ENCODE data around the gene MFAP3L. TPM values are rescaled to one million over a fixed set of nuclear protein-coding genes. Genes with fewer than 3 reads are reported as not detected.

Gene MFAP3L
- total RNA-seq, 1 experiment from 2014 or later = 0.47 TPM

DNA sequence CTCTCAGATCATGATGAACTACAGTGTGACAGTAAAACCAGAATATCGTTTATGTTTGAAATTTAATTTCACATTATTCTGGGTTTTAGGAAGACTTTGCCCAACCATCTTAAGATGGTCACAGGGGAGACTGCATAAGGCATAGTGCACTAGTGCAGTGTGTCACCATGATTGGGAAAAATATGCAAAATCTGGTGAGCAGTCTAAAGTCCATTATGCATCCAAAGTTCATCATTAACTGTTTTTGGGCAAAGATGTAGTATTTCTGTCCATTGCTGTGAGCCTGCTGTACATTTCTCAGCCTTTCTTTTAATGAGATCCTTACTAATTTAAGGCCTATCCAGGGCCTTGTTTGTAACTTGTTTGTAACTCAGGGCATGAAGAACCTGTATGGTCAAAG is 11.3 kb upstream of the MFAP3L start:
- Histone ChIP-seq H4K20me1 (ENCODE audit: low read length) (no peaks in the 10 kb centered on the region), H3K36me3 (ENCODE audit: low read depth, low read length) (no peaks in the 10 kb centered on the region), H3K9me3 (ENCODE audit: low read length) (no peaks in the 10 kb centered on the region), H3F3A (ENCODE audit: low read length, unreplicated experiment) (no peaks in the 10 kb centered on the region), H3K27me3 (ENCODE audit: low read length) (peaks cover 15% of the 10 kb centered on the region; the same call in 1 of the 2 replicates), H3K9ac (ENCODE audit: low read length) (no peak overlapping the region), H3K4me1 (ENCODE audit: insufficient read depth, low read length) (no peaks in the 10 kb centered on the region), H3K4me3 (ENCODE audit: low read length) (no peak overlapping the region), H3K4me2 (ENCODE audit: low read length) (no peak overlapping the region), H3K9me2 (replicated peaks; ENCODE audit: low read length) (no peaks in the 10 kb centered on the region), H3K79me2 (ENCODE audit: low read length) (no peaks in the 10 kb centered on the region), H2AFZ (ENCODE audit: low read length) (no peak overlapping the region), H3K27ac (ENCODE audit: low read length) (no peak overlapping the region)
- DNase-seq (no peak), ATAC-seq (no peak)
- ChIA-PET CTCF (no interaction called here), POLR2A (ENCODE audit: unreplicated experiment) (no interaction called here)
- intact Hi-C loops (cut with micrococcal nuclease) = no loop called here
- TF ChIP-seq EZH2phosphoT487 (IDR thresholded peaks at IDR 0.05; ENCODE audit: borderline replicate concordance, low read length) = no peak
- TF ChIP-seq EZH2 (IDR thresholded peaks at IDR 0.05; ENCODE audit: low read length, unreplicated experiment) = no peak
- TF ChIP-seq, protein P1, sequence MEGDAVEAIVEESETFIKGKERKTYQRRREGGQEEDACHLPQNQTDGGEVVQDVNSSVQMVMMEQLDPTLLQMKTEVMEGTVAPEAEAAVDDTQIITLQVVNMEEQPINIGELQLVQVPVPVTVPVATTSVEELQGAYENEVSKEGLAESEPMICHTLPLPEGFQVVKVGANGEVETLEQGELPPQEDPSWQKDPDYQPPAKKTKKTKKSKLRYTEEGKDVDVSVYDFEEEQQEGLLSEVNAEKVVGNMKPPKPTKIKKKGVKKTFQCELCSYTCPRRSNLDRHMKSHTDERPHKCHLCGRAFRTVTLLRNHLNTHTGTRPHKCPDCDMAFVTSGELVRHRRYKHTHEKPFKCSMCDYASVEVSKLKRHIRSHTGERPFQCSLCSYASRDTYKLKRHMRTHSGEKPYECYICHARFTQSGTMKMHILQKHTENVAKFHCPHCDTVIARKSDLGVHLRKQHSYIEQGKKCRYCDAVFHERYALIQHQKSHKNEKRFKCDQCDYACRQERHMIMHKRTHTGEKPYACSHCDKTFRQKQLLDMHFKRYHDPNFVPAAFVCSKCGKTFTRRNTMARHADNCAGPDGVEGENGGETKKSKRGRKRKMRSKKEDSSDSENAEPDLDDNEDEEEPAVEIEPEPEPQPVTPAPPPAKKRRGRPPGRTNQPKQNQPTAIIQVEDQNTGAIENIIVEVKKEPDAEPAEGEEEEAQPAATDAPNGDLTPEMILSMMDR (conservative IDR thresholded peaks at IDR 0.05; ENCODE audit: low read depth, low read length) = no peak
- BruUV-seq (replicated peaks) = no TSS peak

DNA sequence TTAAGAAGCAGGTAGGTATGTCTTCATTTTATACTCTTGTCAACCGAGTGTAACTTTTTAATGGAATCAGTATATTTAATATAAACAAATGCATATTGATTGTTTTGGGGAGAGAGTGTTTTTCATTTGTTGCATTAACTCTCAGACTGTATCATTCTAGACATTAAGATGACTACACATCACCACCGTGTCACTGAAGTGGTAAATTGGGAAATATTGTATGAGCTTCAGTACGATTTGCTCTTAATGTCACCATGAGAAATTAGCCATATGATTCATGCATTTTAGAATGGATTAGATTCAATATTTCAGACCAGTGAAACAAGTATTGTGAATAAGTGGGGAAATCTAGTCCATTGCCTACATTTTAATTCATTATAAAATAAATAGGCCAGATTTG is 9.7 kb upstream of the MFAP3L start:
- Histone ChIP-seq H3K9me2 (replicated peaks; ENCODE audit: low read length) (no peaks in the 10 kb centered on the region), H3F3A (ENCODE audit: low read length, unreplicated experiment) (no peaks in the 10 kb centered on the region), H4K20me1 (ENCODE audit: low read length) (no peaks in the 10 kb centered on the region), H3K4me3 (ENCODE audit: low read length) (no peak overlapping the region), H2AFZ (ENCODE audit: low read length) (no peak overlapping the region), H3K27me3 (ENCODE audit: low read length) (peaks cover 15% of the 10 kb centered on the region; the same call in 1 of the 2 replicates), H3K36me3 (ENCODE audit: low read depth, low read length) (no peaks in the 10 kb centered on the region), H3K9ac (ENCODE audit: low read length) (no peak overlapping the region), H3K27ac (ENCODE audit: low read length) (no peak overlapping the region), H3K4me2 (ENCODE audit: low read length) (no peak overlapping the region), H3K4me1 (ENCODE audit: insufficient read depth, low read length) (no peaks in the 10 kb centered on the region), H3K9me3 (ENCODE audit: low read length) (no peaks in the 10 kb centered on the region), H3K79me2 (ENCODE audit: low read length) (no peaks in the 10 kb centered on the region)
- ATAC-seq (no peak), DNase-seq (no peak)
- CTCF ChIA-PET = no interaction called here
- POLR2A ChIA-PET (ENCODE audit: unreplicated experiment) = no interaction called here
- no peak for TF ChIP-seq EZH2phosphoT487 (IDR thresholded peaks at IDR 0.05; ENCODE audit: borderline replicate concordance, low read length)
- intact Hi-C loops (cut with micrococcal nuclease) = no loop called here
- no TSS peak for BruUV-seq (replicated peaks)

DNA sequence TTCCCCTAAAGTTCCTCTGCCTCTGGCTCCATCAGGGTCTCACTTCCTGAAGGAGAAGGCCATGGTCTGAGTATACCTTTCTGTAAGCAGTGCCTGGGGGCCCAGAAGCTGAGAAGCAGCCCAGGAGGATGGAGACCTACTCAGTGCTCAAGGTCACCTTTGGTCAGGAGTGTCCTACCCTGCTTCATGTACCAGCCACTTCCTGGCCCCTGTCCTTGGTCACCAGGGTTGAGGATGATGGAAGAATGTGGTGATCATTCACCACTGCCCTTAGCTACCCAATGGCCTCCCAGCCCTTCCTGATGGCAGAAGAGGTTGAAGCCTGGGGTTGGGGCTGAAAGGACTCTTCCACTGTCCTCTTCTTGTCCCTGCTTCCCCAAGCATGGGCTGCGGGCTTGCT is 9.0 kb upstream of the MFAP3L start:
- Histone ChIP-seq H3K79me2 (ENCODE audit: low read length) (no peaks in the 10 kb centered on the region), H3K9ac (ENCODE audit: low read length) (no peak overlapping the region), H3K4me2 (ENCODE audit: low read length) (no peak overlapping the region), H3K27ac (ENCODE audit: low read length) (no peak overlapping the region), H4K20me1 (ENCODE audit: low read length) (no peaks in the 10 kb centered on the region), H3F3A (ENCODE audit: low read length, unreplicated experiment) (no peaks in the 10 kb centered on the region), H3K36me3 (ENCODE audit: low read depth, low read length) (no peaks in the 10 kb centered on the region), H2AFZ (ENCODE audit: low read length) (no peak overlapping the region), H3K9me2 (replicated peaks; ENCODE audit: low read length) (no peaks in the 10 kb centered on the region), H3K4me3 (ENCODE audit: low read length) (no peak overlapping the region), H3K4me1 (ENCODE audit: insufficient read depth, low read length) (no peaks in the 10 kb centered on the region), H3K9me3 (ENCODE audit: low read length) (no peaks in the 10 kb centered on the region), H3K27me3 (ENCODE audit: low read length) (peaks cover 15% of the 10 kb centered on the region; the same call in 1 of the 2 replicates)
- ChIA-PET POLR2A (ENCODE audit: unreplicated experiment) (no interaction called here), CTCF (no interaction called here)
- DNase-seq = no peak
- intact Hi-C loops (cut with micrococcal nuclease) = no loop called here
- TF ChIP-seq EZH2phosphoT487 (IDR thresholded peaks at IDR 0.05; ENCODE audit: borderline replicate concordance, low read length) (no peak), EZH2 (IDR thresholded peaks at IDR 0.05; ENCODE audit: low read length, unreplicated experiment) (no peak)
- TF ChIP-seq, protein P1 (conservative IDR thresholded peaks at IDR 0.05; ENCODE audit: low read depth, low read length) = no peak
- no TSS peak for BruUV-seq (replicated peaks)
- no peak for ATAC-seq

Measured in PC-3 (cell line).